Camera-type eye (tissue), 1 donor: ENCODE data around the gene CACTIN. TPM values are rescaled to one million over a fixed set of nuclear protein-coding genes. Genes with fewer than 3 reads are reported as not detected.

Experiments
- total RNA-seq: library from RNA; depleted of rRNA; stranded (reverse); fragments of >200 nt; gene quantifications from one replicate; pipeline ENCODE4 v1.2.3, GENCODE V29; 2014

Gene CACTIN
- total RNA-seq, result 26.9 TPM

DNA sequence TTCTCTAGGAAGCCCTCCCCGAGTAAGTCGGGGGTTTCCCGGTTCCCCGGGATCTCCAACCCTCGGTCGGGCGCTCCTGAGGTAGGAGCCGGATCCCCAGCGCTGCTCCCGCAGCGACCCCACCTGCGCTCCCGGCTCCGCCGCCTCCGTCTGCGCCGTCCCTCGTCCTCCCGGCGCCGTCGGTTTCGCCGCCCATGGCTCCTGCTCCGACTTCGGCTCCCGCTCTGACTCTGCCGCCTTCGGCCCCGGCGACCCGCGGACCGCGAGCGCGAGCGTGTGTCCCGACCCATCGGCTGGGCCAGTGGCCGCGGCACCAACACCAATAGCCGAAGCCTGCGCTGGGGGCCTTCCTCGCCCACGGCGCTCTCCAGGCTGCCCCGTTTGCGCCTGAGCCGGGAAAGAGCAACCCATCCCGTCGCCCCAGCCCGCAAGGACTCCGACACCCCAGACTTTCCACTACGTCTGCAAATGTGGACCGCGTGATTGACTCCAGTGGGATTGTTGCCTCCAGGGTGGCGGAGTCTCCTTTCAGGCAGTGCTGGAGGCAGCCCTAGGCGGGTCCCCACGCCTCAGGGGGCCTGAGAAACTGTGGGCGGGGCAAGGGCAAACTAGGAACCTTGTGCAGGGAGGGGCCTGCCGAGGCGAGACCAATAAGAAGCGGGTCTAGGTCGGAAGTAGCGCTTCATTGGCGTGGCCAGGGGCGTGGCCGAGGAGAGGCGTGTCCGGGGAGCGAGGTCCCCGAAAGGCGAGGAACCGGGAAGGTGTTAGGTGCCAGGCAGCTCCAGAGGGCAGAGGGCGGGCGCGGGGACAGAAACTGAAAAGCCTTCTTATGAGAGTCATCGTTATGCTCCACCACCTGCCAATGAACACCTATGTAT is at the start of gene CACTIN:
TSS of gene CACTIN (minus strand) at position 318 of the 878 bp plus-strand sequence. CDS start at position 290, 28 bp downstream.

DNA sequence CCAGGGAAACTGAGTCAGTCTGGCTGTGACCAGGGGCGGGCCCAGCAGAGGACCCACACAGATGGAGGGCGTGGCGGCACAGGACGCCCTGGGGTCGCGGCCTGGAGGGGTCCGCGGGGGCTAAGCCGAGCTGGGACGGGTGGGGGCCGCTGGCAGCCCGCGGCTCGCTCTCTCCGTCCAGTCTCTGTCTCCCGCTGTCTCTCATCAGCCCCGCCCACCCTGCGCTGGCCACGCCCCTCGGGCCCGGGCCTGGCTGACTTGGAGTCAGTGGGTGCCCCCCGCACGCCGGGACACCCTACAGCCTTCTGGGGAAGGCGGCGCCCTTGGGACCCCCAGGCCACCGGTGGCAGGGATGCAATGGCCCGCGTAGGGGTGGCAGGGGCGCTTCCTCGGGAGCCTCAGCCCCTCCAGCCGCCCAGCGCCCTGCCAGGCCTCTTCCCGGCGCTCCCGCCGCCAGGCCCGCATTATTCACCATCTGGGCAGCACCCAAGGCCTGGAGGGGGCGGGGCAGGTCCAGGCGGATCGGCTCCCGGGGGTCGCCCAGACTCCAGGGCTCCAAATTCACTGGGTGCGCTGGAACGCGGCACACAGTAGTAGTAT is 19.8 kb downstream of the CACTIN start, which contains the start of gene TBXA2R:
TSS of gene TBXA2R (minus strand) at position 186 of the 600 bp plus-strand sequence. CDS start 6,241 bp downstream, outside the sequence.

DNA sequence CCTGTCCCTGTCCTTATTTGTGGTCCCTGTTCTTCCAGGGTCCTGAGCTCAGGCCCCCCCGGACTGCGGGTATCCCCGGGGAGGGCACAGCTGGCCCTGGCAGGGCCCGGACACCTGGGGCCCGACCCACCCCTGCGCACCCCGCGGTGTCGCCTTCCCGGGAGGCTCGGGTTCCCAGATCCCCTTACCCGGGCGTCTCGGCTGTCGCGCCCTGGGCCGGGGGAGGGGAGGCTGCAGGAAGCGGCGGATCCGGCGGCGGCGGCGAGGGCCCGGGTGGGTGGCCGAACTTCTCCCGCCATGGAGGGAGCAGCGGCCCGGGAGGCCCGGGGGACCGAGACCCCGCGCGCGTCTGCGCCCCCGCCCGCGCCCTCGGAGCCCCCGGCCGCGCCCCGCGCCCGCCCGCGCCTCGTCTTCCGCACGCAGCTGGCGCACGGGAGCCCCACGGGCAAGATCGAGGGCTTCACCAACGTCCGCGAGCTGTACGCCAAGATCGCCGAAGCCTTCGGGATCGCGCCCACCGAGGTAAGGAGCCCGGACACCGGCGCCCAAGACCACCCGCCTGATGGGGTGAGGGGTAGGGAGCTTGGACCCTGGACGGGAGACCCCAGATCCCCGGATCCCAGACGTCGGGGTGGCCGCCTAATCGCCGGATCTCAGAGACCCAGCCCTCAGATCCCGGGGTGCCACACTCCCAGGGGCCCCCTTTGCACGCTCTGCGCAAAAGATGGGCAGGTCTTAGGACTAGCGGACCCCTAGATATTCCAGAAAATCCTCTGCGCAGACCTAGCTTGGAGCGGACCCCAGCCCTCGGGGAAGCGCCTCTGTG is 41.1 kb downstream of the CACTIN start, which contains the start of gene GIPC3:
TSS of gene GIPC3 (plus strand) at position 178 of the 826 bp plus-strand sequence. CDS start at position 298, 120 bp downstream.

DNA sequence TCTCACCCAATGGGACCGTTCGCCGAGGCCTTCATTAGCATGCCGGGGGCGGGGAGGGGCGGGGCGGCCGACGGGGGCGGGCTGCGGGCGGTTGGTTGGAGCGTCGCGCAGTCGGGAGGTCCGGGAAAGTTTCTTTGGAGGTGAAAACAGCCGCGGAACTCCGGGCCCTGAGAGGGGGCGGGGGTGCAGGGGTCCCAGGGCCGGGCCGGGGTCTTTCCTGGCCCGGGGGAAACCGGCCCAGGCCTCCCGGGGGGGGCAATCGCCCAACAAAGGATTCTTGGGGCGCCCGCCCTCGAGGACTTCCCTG is 53.8 kb downstream of the CACTIN start, which contains the start of gene HMG20B:
TSS of gene HMG20B (plus strand) at position 90 of the 307 bp plus-strand sequence. CDS start 366 bp downstream, outside the sequence.

Other genes with a start within 250 kb of the CACTIN start
- gene SMIM24, start 146.3 kb downstream of the CACTIN start, total RNA-seq, result 3.9 TPM
- 6.5 TPM for gene SMIM44, start 143.3 kb downstream of the CACTIN start, total RNA-seq
- 12.1 TPM for gene DOHH, start 126.1 kb downstream of the CACTIN start, total RNA-seq
- gene FZR1, start 120.5 kb downstream of the CACTIN start, total RNA-seq, result 56.4 TPM
- gene TEKTIP1, start 87.6 kb downstream of the CACTIN start, total RNA-seq, result not detected
- 34.4 TPM for gene MFSD12, start 69.2 kb downstream of the CACTIN start, total RNA-seq
- 60.3 TPM for gene HMG20B, start 53.8 kb downstream of the CACTIN start, total RNA-seq
- 0.60 TPM for gene GIPC3, start 41.3 kb downstream of the CACTIN start, total RNA-seq
- gene TBXA2R, start 19.9 kb downstream of the CACTIN start, total RNA-seq, result 2.0 TPM
- 57.6 TPM for gene PIP5K1C, start 73.7 kb upstream of the CACTIN start, total RNA-seq
- gene TJP3, start 81.6 kb upstream of the CACTIN start, total RNA-seq, result 5.3 TPM
- 33.3 TPM for gene APBA3, start 134.9 kb upstream of the CACTIN start, total RNA-seq
- gene MRPL54, start 135.9 kb upstream of the CACTIN start, total RNA-seq, result 36.6 TPM
- 136 TPM for gene RAX2, start 145.4 kb upstream of the CACTIN start, total RNA-seq
- 27.5 TPM for gene MATK, start 159.6 kb upstream of the CACTIN start, total RNA-seq
- 7.1 TPM for gene ZFR2, start 242.2 kb upstream of the CACTIN start, total RNA-seq